ENCODE results near the gene DYNLRB1. TPM values are rescaled to one million over a fixed set of nuclear protein-coding genes. Genes with fewer than 3 reads are reported as not detected.

DYNLRB1 gene
- 217 to 259 TPM (median 234 TPM) in 5 replicates for total RNA-seq (2022; extraction: Qiagen RNA extraction)

GRCh38 chr20:34516247-34517113, at the start of gene DYNLRB1:
Gene DYNLRB1 (plus strand): TSS chr20:34516422. CDS start chr20:34516459, 37 bp downstream.

DNA sequence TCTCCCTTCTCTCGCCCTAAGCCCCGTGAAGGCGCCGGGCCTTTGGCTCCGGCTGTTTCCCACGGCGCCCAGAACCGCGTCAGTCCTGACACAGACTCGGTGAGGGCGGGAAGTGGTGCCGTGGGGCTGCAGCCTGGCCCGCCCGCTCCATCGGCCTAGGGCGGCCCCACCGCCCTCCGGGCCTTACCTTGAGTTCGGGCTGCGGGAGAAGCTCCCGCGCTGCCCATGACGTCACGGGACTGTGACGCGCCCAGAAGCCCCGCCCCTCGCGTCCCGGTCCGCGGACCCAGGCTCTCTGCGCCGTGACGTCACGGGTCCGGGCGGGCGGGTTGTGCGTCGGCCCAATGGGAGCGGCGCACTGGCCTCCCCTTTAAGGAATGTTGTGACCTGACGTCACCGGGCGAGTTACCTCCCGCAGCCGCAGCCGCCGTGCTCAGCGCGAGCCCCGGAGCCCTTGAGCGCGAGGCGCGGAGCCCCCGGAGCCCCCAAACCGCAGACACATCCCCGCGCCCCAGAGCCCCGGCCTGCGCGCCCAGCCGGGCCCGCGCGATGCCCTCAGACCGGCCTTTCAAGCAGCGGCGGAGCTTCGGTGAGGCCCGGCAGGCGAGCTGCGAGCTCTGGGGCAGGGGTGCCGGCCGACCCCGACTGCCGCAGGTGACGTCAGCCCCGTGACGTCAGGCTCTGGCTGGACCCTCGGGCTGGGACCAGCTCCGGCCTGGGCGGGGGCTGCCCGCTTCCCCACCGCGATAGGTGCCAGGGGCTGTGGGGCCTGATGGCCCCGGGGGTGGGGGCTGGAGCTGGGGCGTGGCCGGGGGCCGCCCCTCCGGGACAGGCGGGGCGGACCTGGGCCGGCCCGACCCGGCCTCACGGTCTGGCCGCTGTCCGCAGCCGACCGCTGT, 42.3 kb downstream of the DYNLRB1 start, which contains the start of gene MAP1LC3A:
TSS of gene MAP1LC3A (plus strand) at position 399 of the 899 bp plus-strand sequence. CDS start at position 550, 151 bp downstream.

Other genes with a start within 250 kb of the DYNLRB1 start
- 292 to 329 TPM (median 322 TPM) in 5 replicates for gene AHCY, start 213.1 kb upstream of the DYNLRB1 start, total RNA-seq (2022; extraction: Qiagen RNA extraction)
- 22.2 to 36.4 TPM (median 32.2 TPM) in 5 replicates for gene ITCH, start 153.1 kb upstream of the DYNLRB1 start, total RNA-seq (2022; extraction: Qiagen RNA extraction)
- gene MAP1LC3A, start 42.3 kb downstream of the DYNLRB1 start, total RNA-seq (2022; extraction: Qiagen RNA extraction): 19.2 to 32.0 TPM (median 25.2 TPM) in 5 replicates
- 25.9 to 30.0 TPM (median 27.5 TPM) in 5 replicates for gene PIGU, start 160.7 kb downstream of the DYNLRB1 start, total RNA-seq (2022; extraction: Qiagen RNA extraction)
- gene TP53INP2, start 187.9 kb downstream of the DYNLRB1 start, total RNA-seq (2022; extraction: Qiagen RNA extraction): 6.9 to 9.2 TPM (median 7.8 TPM) in 5 replicates

Measured in A549 treated with Mapracorat at 1 μM for 4 hours (cell line).